Adrenal gland (tissue), 12 donors: ENCODE measurements around the gene TPM2. TPM values are rescaled to one million over a fixed set of nuclear protein-coding genes. Genes with fewer than 3 reads are reported as not detected.
"Not testable (repeated sequence)": the region's sequence is repeated elsewhere in the genome, so short reads cannot be mapped to it uniquely, and the experiment has no call there.

Experiments
- DNase-seq, 7 donors: peaks; one replicate each; pipeline ENCODE4 v3.0.0-alpha.2; 2019 to 2020
- H3K27ac ChIP-seq, 5 donors: fragments of 200-600 bp; sonication (generic) in 4 of 5; 1 replicate in 3 of 5; 2 replicates in 2 of 5; pipeline versions ENCODE4 v1.5.1 to v1.8.0; 2016 to 2020; ENCODE audit warnings: mild to moderate bottlenecking in 1 of 5
- H3K27me3 ChIP-seq: fragments of 200-600 bp; 2 replicates; pipeline ENCODE4 v1.8.0; 2021
- H3K36me3 ChIP-seq, 2 donors: fragments of 200-600 bp; replicated peaks in 1 of 2; 1 replicate in 1 of 2; 2 replicates in 1 of 2; pipeline versions ENCODE4 v1.5.1 to v1.8.0; 2018 to 2022
- H3K4me1 ChIP-seq, 2 donors: fragments of 200-600 bp; replicated peaks in 1 of 2; 1 replicate in 1 of 2; 2 replicates in 1 of 2; pipeline versions ENCODE4 v1.5.1 to v1.8.0; 2018 to 2021
- H3K4me3 ChIP-seq, 4 donors: fragments of 200-600 bp; sonication (generic) in 3 of 4; one replicate each; pipeline ENCODE4 v1.5.1; 2016 to 2018
- H3K9me3 ChIP-seq, 3 donors: fragments of 200-600 bp; sonication (generic) in 1 of 3; replicated peaks in 1 of 3; 1 replicate in 2 of 3; 2 replicates in 1 of 3; pipeline versions ENCODE4 v1.5.1 to v1.8.0; 2016 to 2021
- POLR2A ChIP-seq, 2 donors: fragments of 450-650 bp; IDR thresholded peaks; one replicate each; pipeline ENCODE4 v1.6.1; 2017; ENCODE audit warnings: antibody characterized with exemption in 2 of 2, mild to moderate bottlenecking in 2 of 2, moderate library complexity in 1 of 2
- WGBS, 4 donors: extraction: QIAGEN DNeasy Blood & Tissue Kit in 2 of 4; methylation state at CpG; one replicate each; pipeline versions ENCODE4 v1.1.5 to v1.1.7; 2013 to 2017; 5-methylcytosine and 5-hydroxymethylcytosine counted together
- intact Hi-C, 2 donors: fragments of 100-400 bp; cut with DNase I; formaldehyde crosslinking; loops; one replicate each; pipeline versions ENCODE4 v1.14.1 to v1.15.0; 2022 to 2023
- microRNA-seq, 3 donors: library from miRNA; unstranded; fragments of <30 nt; microRNA quantifications; one replicate each; pipeline ENCODE4, GENCODE V29; 2017 to 2020
- polyA plus RNA-seq, 3 donors: library from polyadenylated mRNA; stranded (reverse); fragments of 200-250 nt in 2 of 3; fragments of 350-450 nt in 1 of 3; fragmentation: Illumina TruSeq in 1 of 3; extraction: RNeasy Lipid Tissue Mini Kit (QIAGEN cat#74804) in 1 of 3; gene quantifications; one replicate each; pipeline ENCODE4 v1.2.3, GENCODE V29; 2013 to 2014
- small RNA-seq, 2 donors: library from RNA; depleted of rRNA; stranded (forward); fragments of <200 nt; gene quantifications; one replicate each; pipeline ENCODE3, GENCODE V24; 2016
- total RNA-seq, 9 donors: library from RNA; depleted of rRNA in 4 of 9; stranded (reverse); fragments of >200 nt in 4 of 9; fragments of 120-200 nt in 1 of 9; fragmentation: NEBNext Ultra II Directional in 1 of 9; extraction: Animal tissue kit (Norgen Biotek cat#: 25700) in 1 of 9; gene quantifications; one replicate each; pipeline versions ENCODE4 v1.1.0 to v1.2.4, GENCODE V29; 2013 to 2023
- TF ChIP-seq, protein P1 (sequence below), 6 experiments: fragments of 450-650 bp in 4 of 6; fragments of 200-600 bp in 2 of 6; sonication (generic) in 1 of 6; IDR thresholded peaks; 1 replicate in 5 of 6; 2 replicates in 1 of 6; pipeline versions ENCODE4 v1.5.1 to v1.8.0; 2016 to 2021; ENCODE audit warnings: antibody characterized with exemption in 6 of 6, mild to moderate bottlenecking in 2 of 6, moderate library complexity in 1 of 6
- donor health status: healthy with polysubstance abuse.
- donor health status: Bipolar disorder and iron deficiency.
- donor health status: DM: yes; HTN: yes; CAD: no.
- donor health status: DM: no; HTN: no; CAD: no.
- donor health status: DM: no; HTN: no; CAD: no.
- donor health status: DM: yes; HTN: yes; CAD: no.

Gene TPM2
- total and polyA plus RNA-seq, 12 donors: 188 to 1,472 (median 397) TPM

DNA sequence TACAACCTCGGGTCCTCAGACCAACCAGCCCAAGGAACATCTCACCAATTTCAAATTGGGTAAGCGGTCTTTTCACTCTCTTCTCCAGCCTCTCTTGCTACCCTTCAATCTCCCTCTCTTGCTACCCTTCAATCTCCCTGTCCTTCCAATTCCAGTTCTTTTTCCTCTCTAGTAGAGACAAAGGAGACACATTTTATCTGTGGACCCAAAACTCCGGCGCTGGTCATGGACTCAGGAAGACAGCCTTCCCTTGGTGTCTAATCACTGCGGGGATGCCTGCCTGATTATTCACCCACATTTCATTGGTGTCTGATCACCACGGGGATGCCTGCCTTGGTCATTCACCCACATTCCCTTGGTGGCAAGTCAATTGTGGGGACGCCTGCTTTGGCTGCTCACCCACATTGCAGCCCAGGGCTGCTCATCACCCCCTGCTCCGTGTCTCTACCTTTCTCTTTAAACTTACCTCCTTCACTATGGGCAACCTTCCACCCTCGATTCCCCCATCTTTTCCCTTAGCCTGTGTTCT lies 52.2 kb downstream of the TPM2 start:
- H3K27me3 ChIP-seq, H3K9me3 ChIP-seq, H3K4me3 ChIP-seq, H3K27ac ChIP-seq, H3K36me3 ChIP-seq, intact Hi-C loops: not testable (repeated sequence)
- 92 to 97% (median 95%) methylated on average over 9 of the region's 9 CpGs for WGBS, 4 donors
- H3K4me1 ChIP-seq: peaks cover 8 to 35% of the 10 kb centered on the region in 2 donors
- peak in 1 of 7 donors; percentile 43 for DNase-seq

DNA sequence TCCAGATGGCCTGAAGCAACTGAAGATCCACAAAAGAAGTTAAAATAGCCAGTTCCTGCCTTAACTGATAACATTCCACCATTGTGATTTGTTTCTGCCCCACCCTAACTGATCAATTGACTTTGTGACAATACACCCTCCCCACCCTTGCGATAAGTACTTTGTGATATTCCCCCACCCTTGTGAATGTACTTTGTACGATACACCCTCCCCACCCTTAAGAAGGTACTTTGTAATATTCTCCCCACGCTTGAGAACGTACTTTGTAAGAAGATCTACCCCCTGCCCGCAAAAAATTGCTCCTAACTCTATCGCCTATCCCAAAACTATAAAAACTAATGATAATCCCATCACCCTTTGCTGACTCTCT lies 52.9 kb downstream of the TPM2 start:
- H3K36me3 ChIP-seq, H3K4me3 ChIP-seq, H3K27me3 ChIP-seq, DNase-seq, intact Hi-C loops, H3K9me3 ChIP-seq: not testable (repeated sequence)
- Histone ChIP-seq H3K4me1 (peaks cover 8 to 35% of the 10 kb centered on the region in 2 donors), H3K27ac (peak overlapping the region in 3 of 5 donors; percentile 9 to 83 (median 78))
- 96 to 99% (median 97%) methylated on average over 6 of the region's 6 CpGs for WGBS, 4 donors

DNA sequence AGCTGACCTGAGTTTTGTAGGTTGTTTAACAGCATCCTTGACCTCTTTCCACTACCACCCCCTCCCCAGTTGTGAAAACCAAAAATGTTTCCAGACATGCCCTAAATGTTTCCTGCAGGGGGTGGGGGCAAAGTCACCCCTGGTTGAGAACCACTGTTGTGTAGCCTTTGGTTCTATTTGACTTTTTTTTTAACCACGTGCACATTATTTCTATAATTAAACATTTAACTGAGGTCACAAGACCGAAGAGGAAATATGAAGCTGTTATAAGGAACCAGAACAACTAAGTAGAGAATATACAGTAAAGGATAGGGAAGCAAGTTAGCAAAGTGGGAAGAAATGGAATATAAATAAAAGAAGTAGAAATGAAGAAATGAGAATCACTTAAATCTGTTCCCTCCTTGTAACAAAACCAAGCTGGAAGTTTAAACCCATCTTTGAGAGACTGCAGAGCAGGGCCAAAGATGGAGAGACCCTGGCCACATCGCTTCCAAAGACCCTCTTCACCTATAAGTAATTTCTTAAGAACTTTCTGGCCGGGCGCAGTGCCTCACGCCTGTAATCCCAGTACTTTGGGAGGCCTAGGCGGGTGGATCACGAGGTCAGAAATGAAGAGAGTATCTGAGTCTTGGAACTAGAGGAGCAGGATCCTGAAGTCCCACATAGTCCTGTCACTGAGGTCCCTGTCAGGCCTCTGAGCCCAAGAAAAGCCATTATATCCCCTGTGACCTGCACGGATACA lies 53.4 kb downstream of the TPM2 start:
- peak overlapping the region in 4 of 5 donors; percentile 63 to 83 (median 76) for H3K27ac ChIP-seq
- TF ChIP-seq, protein P1, sequence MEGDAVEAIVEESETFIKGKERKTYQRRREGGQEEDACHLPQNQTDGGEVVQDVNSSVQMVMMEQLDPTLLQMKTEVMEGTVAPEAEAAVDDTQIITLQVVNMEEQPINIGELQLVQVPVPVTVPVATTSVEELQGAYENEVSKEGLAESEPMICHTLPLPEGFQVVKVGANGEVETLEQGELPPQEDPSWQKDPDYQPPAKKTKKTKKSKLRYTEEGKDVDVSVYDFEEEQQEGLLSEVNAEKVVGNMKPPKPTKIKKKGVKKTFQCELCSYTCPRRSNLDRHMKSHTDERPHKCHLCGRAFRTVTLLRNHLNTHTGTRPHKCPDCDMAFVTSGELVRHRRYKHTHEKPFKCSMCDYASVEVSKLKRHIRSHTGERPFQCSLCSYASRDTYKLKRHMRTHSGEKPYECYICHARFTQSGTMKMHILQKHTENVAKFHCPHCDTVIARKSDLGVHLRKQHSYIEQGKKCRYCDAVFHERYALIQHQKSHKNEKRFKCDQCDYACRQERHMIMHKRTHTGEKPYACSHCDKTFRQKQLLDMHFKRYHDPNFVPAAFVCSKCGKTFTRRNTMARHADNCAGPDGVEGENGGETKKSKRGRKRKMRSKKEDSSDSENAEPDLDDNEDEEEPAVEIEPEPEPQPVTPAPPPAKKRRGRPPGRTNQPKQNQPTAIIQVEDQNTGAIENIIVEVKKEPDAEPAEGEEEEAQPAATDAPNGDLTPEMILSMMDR (IDR thresholded peaks at IDR 0.05): no peak
- no peak for TF ChIP-seq POLR2A (IDR thresholded peaks at IDR 0.05)
- no peaks in the 10 kb centered on the region for H3K9me3 ChIP-seq
- H3K36me3 ChIP-seq: no peaks in the 10 kb centered on the region
- 72 to 75% (median 73%) methylated on average over 9 of the region's 9 CpGs for WGBS, 4 donors
- H3K27me3 ChIP-seq: no peaks in the 10 kb centered on the region
- DNase-seq: peak in 1 of 7 donors; percentile 48
- intact Hi-C loops: no loop called here
- no peak overlapping the region for H3K4me3 ChIP-seq
- peaks cover 8 to 35% of the 10 kb centered on the region in 2 donors for H3K4me1 ChIP-seq

DNA sequence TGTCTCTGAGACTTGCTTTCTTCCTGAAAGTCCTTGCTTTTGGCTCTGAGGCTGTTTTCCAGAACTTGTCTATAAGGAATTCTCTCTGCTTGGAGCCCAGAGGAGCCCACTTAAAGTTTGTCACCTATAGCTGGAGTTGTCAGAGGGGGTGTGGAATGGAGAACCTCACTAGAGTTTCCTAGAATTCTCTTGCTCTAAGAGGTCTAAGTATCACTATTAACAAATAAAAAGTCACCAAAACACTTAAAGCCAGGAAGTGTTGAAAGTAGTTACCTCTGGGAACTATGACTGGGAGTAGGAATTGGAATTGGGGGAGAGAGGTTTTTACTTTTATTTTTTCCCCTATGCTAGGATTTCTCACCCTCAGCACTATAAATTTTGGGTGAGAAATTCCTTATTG lies 54.0 kb downstream of the TPM2 start:
- no peak for DNase-seq
- Histone ChIP-seq H3K36me3 (no peaks in the 10 kb centered on the region), H3K27ac (peak overlapping the region; percentile 23 to 83 (median 73)), H3K4me3 (no peak overlapping the region), H3K4me1 (peaks cover 8 to 35% of the 10 kb centered on the region in 2 donors), H3K9me3 (no peaks in the 10 kb centered on the region), H3K27me3 (no peaks in the 10 kb centered on the region)
- intact Hi-C loops: no loop called here
- TF ChIP-seq, protein P1 (IDR thresholded peaks at IDR 0.05): no peak
- TF ChIP-seq POLR2A (IDR thresholded peaks at IDR 0.05): no peak

Small RNAs within 50 kb of the gene (microRNA-seq; reads per million reads assigned to microRNA genes)
- gene MIR6852: 0 to 0.89 (median 0) reads per million in 3 donors
- gene MIR6853: 0 to 0.76 (median 0.28) reads per million in 3 donors

Small RNAs within 50 kb of the gene (small RNA-seq; reads per million reads assigned to genes)
- gene MIR6853: 0.12 to 0.17 reads per million in 2 donors
- 0 reads per million in 2 donors for gene RMRP
- 0 reads per million in 2 donors for gene RN7SL22P

Other genes with a start within 250 kb of the TPM2 start
- 10 to 100 TPM in 8 of 9 donors, 1 to 10 TPM in 1; 5.9 to 42.0 (median 29.5) TPM for gene RUSC2, start 199.8 kb downstream of the TPM2 start, total RNA-seq
- gene RUSC2, start 199.8 kb downstream of the TPM2 start, polyA plus RNA-seq: 10 to 100 TPM; 14.6 to 66.8 (median 40.6) TPM
- 100 to 1,000 TPM in 1 of 9 donors, 10 to 100 TPM in 8; 25.9 to 189 (median 56.5) TPM for gene TESK1, start 84.7 kb downstream of the TPM2 start, total RNA-seq
- 100 to 1,000 TPM in 2 of 3 donors, 10 to 100 TPM in 1; 68.6 to 159 (median 152) TPM for gene TESK1, start 84.7 kb downstream of the TPM2 start, polyA plus RNA-seq
- gene CD72, start 71.5 kb downstream of the TPM2 start, total RNA-seq: 1 to 10 TPM in 8 of 9 donors, under 1 TPM in 1; 0.69 to 8.0 (median 3.9) TPM
- gene CD72, start 71.5 kb downstream of the TPM2 start, polyA plus RNA-seq: 10 to 100 TPM in 1 of 3 donors, 1 to 10 TPM in 2; 1.3 to 18.5 (median 7.4) TPM
- 1 to 10 TPM in 4 of 9 donors, under 1 TPM in 4, not detected in 1; 0.06 to 2.1 (median 0.86) TPM for gene SIT1, start 39.0 kb downstream of the TPM2 start, total RNA-seq
- 1 to 10 TPM in 1 of 3 donors, under 1 TPM in 1, not detected in 1; 0.37 to 1.0 TPM for gene SIT1, start 39.0 kb downstream of the TPM2 start, polyA plus RNA-seq
- gene RMRP, start 31.9 kb downstream of the TPM2 start, total RNA-seq: over 10,000 TPM in 5 of 9 donors, 1,000 to 10,000 TPM in 3, 100 to 1,000 TPM in 1; 885 to 23,366 (median 10,611) TPM
- gene RMRP, start 31.9 kb downstream of the TPM2 start, polyA plus RNA-seq: 1,000 to 10,000 TPM in 2 of 3 donors, not detected in 1; 1,807 to 2,186 TPM
- gene CCDC107, start 31.6 kb downstream of the TPM2 start, total RNA-seq: 10 to 100 TPM; 27.9 to 55.0 (median 39.6) TPM
- gene CCDC107, start 31.6 kb downstream of the TPM2 start, polyA plus RNA-seq: 100 to 1,000 TPM in 2 of 3 donors, 10 to 100 TPM in 1; 53.6 to 198 (median 169) TPM
- gene ARHGEF39, start 24.7 kb downstream of the TPM2 start, total RNA-seq: 10 to 100 TPM in 1 of 9 donors, 1 to 10 TPM in 3, under 1 TPM in 5; 0.42 to 18.4 (median 0.96) TPM
- gene ARHGEF39, start 24.7 kb downstream of the TPM2 start, polyA plus RNA-seq: 1 to 10 TPM; 1.2 to 4.0 (median 1.5) TPM
- 10 to 100 TPM in 1 of 9 donors, 1 to 10 TPM in 5, under 1 TPM in 3; 0.28 to 13.7 (median 2.0) TPM for gene CA9, start 16.0 kb downstream of the TPM2 start, total RNA-seq
- gene CA9, start 16.0 kb downstream of the TPM2 start, polyA plus RNA-seq: 1 to 10 TPM in 2 of 3 donors, under 1 TPM in 1; 0.31 to 1.4 (median 1.3) TPM
- 100 to 1,000 TPM; 157 to 565 (median 372) TPM for gene TLN1, start 42.3 kb upstream of the TPM2 start, total RNA-seq
- gene TLN1, start 42.3 kb upstream of the TPM2 start, polyA plus RNA-seq: 100 to 1,000 TPM; 165 to 232 (median 178) TPM
- gene CREB3, start 42.7 kb upstream of the TPM2 start, total RNA-seq: 100 to 1,000 TPM in 1 of 9 donors, 10 to 100 TPM in 8; 47.0 to 142 (median 60.3) TPM
- 100 to 1,000 TPM in 1 of 3 donors, 10 to 100 TPM in 2; 47.6 to 113 (median 52.0) TPM for gene CREB3, start 42.7 kb upstream of the TPM2 start, polyA plus RNA-seq
- gene GBA2, start 59.3 kb upstream of the TPM2 start, total RNA-seq: 10 to 100 TPM; 28.5 to 74.5 (median 52.4) TPM
- gene GBA2, start 59.3 kb upstream of the TPM2 start, polyA plus RNA-seq: 10 to 100 TPM; 42.4 to 84.8 (median 79.0) TPM
- gene RGP1, start 59.4 kb upstream of the TPM2 start, total RNA-seq: 10 to 100 TPM; 17.1 to 41.2 (median 23.3) TPM
- 10 to 100 TPM in 2 of 3 donors, 1 to 10 TPM in 1; 6.4 to 24.7 (median 13.5) TPM for gene RGP1, start 59.4 kb upstream of the TPM2 start, polyA plus RNA-seq
- gene MSMP, start 64.4 kb upstream of the TPM2 start, total RNA-seq: 1 to 10 TPM in 2 of 9 donors, not detected in 7; 1.1 to 2.0 TPM
- 1 to 10 TPM in 1 of 3 donors, under 1 TPM in 1, not detected in 1; 0.56 to 1.3 TPM for gene MSMP, start 64.4 kb upstream of the TPM2 start, polyA plus RNA-seq
- gene NPR2, start 101.7 kb upstream of the TPM2 start, total RNA-seq: 10 to 100 TPM in 8 of 9 donors, 1 to 10 TPM in 1; 5.6 to 69.9 (median 21.5) TPM
- gene NPR2, start 101.7 kb upstream of the TPM2 start, polyA plus RNA-seq: 10 to 100 TPM; 13.5 to 46.4 (median 39.0) TPM
- 1 to 10 TPM in 8 of 9 donors, under 1 TPM in 1; 0.98 to 3.6 (median 2.3) TPM for gene SPAG8, start 122.3 kb upstream of the TPM2 start, total RNA-seq
- 1 to 10 TPM; 1.2 to 9.2 (median 4.2) TPM for gene SPAG8, start 122.3 kb upstream of the TPM2 start, polyA plus RNA-seq
- gene HINT2, start 125.1 kb upstream of the TPM2 start, total RNA-seq: 10 to 100 TPM; 27.6 to 99.6 (median 78.7) TPM
- 100 to 1,000 TPM in 2 of 3 donors, 10 to 100 TPM in 1; 83.5 to 199 (median 119) TPM for gene HINT2, start 125.1 kb upstream of the TPM2 start, polyA plus RNA-seq
- under 1 TPM in 1 of 9 donors, not detected in 8; 0.22 TPM for gene FAM221B, start 138.8 kb upstream of the TPM2 start, total RNA-seq
- gene FAM221B, start 138.8 kb upstream of the TPM2 start, polyA plus RNA-seq: under 1 TPM in 2 of 3 donors, not detected in 1; 0.07 to 0.16 TPM
- gene TMEM8B, start 139.3 kb upstream of the TPM2 start, total RNA-seq: 10 to 100 TPM in 7 of 9 donors, 1 to 10 TPM in 2; 5.5 to 43.6 (median 17.5) TPM
- gene TMEM8B, start 139.3 kb upstream of the TPM2 start, polyA plus RNA-seq: 10 to 100 TPM; 13.3 to 33.3 (median 23.2) TPM
- gene OR13J1, start 180.5 kb upstream of the TPM2 start, total RNA-seq: not detected
- not detected for gene OR13J1, start 180.5 kb upstream of the TPM2 start, polyA plus RNA-seq
- 1 to 10 TPM in 5 of 9 donors, under 1 TPM in 2, not detected in 2; 0.35 to 5.9 (median 1.9) TPM for gene HRCT1, start 216.3 kb upstream of the TPM2 start, total RNA-seq
- 1 to 10 TPM in 2 of 3 donors, not detected in 1; 1.1 to 1.5 TPM for gene HRCT1, start 216.3 kb upstream of the TPM2 start, polyA plus RNA-seq
- 1 to 10 TPM in 7 of 9 donors, under 1 TPM in 2; 0.54 to 3.6 (median 2.0) TPM for gene SPAAR, start 219.6 kb upstream of the TPM2 start, total RNA-seq
- 1 to 10 TPM; 2.0 to 3.3 (median 2.6) TPM for gene SPAAR, start 219.6 kb upstream of the TPM2 start, polyA plus RNA-seq